BLaER1 (cell line): Measurements from ENCODE around the gene GARIN5B.

Experiments used
- H3K27ac ChIP-seq: shearing (Covaris generic); formaldehyde crosslinking; 2 replicates; pipeline ENCODE4 v1.8.1; 2022
- H3K27me3 ChIP-seq: shearing (Covaris generic); formaldehyde crosslinking; 2 replicates; pipeline ENCODE4 v1.8.1; 2022
- H3K36me3 ChIP-seq: shearing (Covaris generic); formaldehyde crosslinking; 2 replicates; pipeline ENCODE4 v1.8.1; 2022
- H3K4me1 ChIP-seq: shearing (Covaris generic); formaldehyde crosslinking; 2 replicates; pipeline ENCODE4 v1.8.1; 2022
- H3K4me2 ChIP-seq: shearing (Covaris generic); formaldehyde crosslinking; 2 replicates; pipeline ENCODE4 v1.8.1; 2022
- H3K4me3 ChIP-seq: shearing (Covaris generic); formaldehyde crosslinking; 2 replicates; pipeline ENCODE4 v1.8.1; 2022
- H3K9ac ChIP-seq: shearing (Covaris generic); formaldehyde crosslinking; 2 replicates; pipeline ENCODE4 v1.8.1; 2022
- H3K9me3 ChIP-seq: shearing (Covaris generic); formaldehyde crosslinking; 2 replicates; pipeline ENCODE4 v1.8.1; 2022
- H4K20me1 ChIP-seq: shearing (Covaris generic); formaldehyde crosslinking; 2 replicates; pipeline ENCODE4 v1.8.1; 2022
- Cebpa-rat ChIP-seq: shearing (Covaris generic); IDR thresholded peaks from 2 replicates; pipeline ENCODE4 v1.8.1; 2022

GARIN5B gene

GRCh38 chr19:55382522-55383054 is 19.5 kb upstream of the GARIN5B start:
- peak overlapping the region; percentile 96 for H3K27ac ChIP-seq
- TF ChIP-seq Cebpa-rat = no peak

GRCh38 chr19:55382013-55382412 is 19.0 kb upstream of the GARIN5B start:
- Histone ChIP-seq H3K36me3 (peaks cover 7% of the 10 kb centered on the region), H3K4me3 (no peak overlapping the region), H3K27ac (no peak overlapping the region), H3K4me2 (peak overlapping the region; percentile 99), H3K9me3 (no peaks in the 10 kb centered on the region), H3K9ac (no peak overlapping the region), H4K20me1 (peaks cover 12% of the 10 kb centered on the region), H3K27me3 (peaks cover 7% of the 10 kb centered on the region), H3K4me1 (peaks cover 33% of the 10 kb centered on the region)
- TF ChIP-seq Cebpa-rat = no peak

More at GRCh38 chr19:55382522-55383054, 19.5 kb upstream of the GARIN5B start:
- Histone ChIP-seq H3K27me3 (peaks cover 4% of the 10 kb centered on the region), H3K9me3 (no peaks in the 10 kb centered on the region), H3K9ac (peak overlapping the region; percentile 99), H4K20me1 (peaks cover 18% of the 10 kb centered on the region), H3K4me2 (peak overlapping the region; percentile 99), H3K4me3 (peak overlapping the region; percentile 92), H3K36me3 (peaks cover 13% of the 10 kb centered on the region), H3K4me1 (peaks cover 39% of the 10 kb centered on the region)

GRCh38 chr19:55379174-55379573 is 16.1 kb upstream of the GARIN5B start:
- H4K20me1 ChIP-seq = no peaks in the 10 kb centered on the region
- H3K4me3 ChIP-seq = no peak overlapping the region
- peaks cover 25% of the 10 kb centered on the region for H3K27me3 ChIP-seq
- no peak for TF ChIP-seq Cebpa-rat
- H3K9ac ChIP-seq = no peak overlapping the region
- no peak overlapping the region for H3K27ac ChIP-seq
- no peaks in the 10 kb centered on the region for H3K36me3 ChIP-seq
- H3K9me3 ChIP-seq = no peaks in the 10 kb centered on the region
- peaks cover 22% of the 10 kb centered on the region for H3K4me1 ChIP-seq
- no peak overlapping the region for H3K4me2 ChIP-seq

- Histone ChIP-seq H3K27ac (no peak overlapping the region), H3K36me3 (no peaks in the 10 kb centered on the region), H3K4me3 (no peak overlapping the region), H3K9ac (no peak overlapping the region), H3K27me3 (peaks cover 39% of the 10 kb centered on the region), H3K4me2 (no peak overlapping the region), H3K4me1 (peaks cover 16% of the 10 kb centered on the region), H3K9me3 (no peaks in the 10 kb centered on the region), H4K20me1 (peaks cover 4% of the 10 kb centered on the region; the same call in 1 of the 2 replicates)
- TF ChIP-seq Cebpa-rat = no peak
Measured at GRCh38 chr19:55377356-55378131, 14.5 kb upstream of the GARIN5B start.

GRCh38 chr19:55376241-55376933 is 13.3 kb upstream of the GARIN5B start, which contains the start of gene TMEM190:
Gene TMEM190 (plus strand): TSS chr19:55376826. CDS start chr19:55376854, 28 bp downstream.
- no peak for TF ChIP-seq Cebpa-rat
- no peaks in the 10 kb centered on the region for H3K36me3 ChIP-seq
- no peaks in the 10 kb centered on the region for H3K9me3 ChIP-seq
- H3K4me1 ChIP-seq = peaks cover 9% of the 10 kb centered on the region
- H3K4me3 ChIP-seq = no peak within 1 kb of the TSS
- peaks cover 9% of the 10 kb centered on the region; the same call in 1 of the 2 replicates for H4K20me1 ChIP-seq
- H3K27me3 ChIP-seq = peaks cover 50% of the 10 kb centered on the region
- no peak within 1 kb of the TSS for H3K9ac ChIP-seq
- no peak within 1 kb of the TSS for H3K4me2 ChIP-seq
- no peak within 1 kb of the TSS for H3K27ac ChIP-seq

GRCh38 chr19:55373993-55374757 is 11.1 kb upstream of the GARIN5B start:
- Histone ChIP-seq H3K4me1 (peaks cover 16% of the 10 kb centered on the region), H3K36me3 (no peaks in the 10 kb centered on the region), H3K27ac (no peak overlapping the region), H4K20me1 (peaks cover 24% of the 10 kb centered on the region), H3K27me3 (peaks cover 72% of the 10 kb centered on the region), H3K9me3 (no peaks in the 10 kb centered on the region), H3K4me3 (no peak overlapping the region), H3K4me2 (no peak overlapping the region), H3K9ac (no peak overlapping the region)
- TF ChIP-seq Cebpa-rat = no peak

GRCh38 chr19:55373306-55373992 is 10.4 kb upstream of the GARIN5B start:
- peaks cover 79% of the 10 kb centered on the region for H3K27me3 ChIP-seq
- H3K4me3 ChIP-seq = no peak overlapping the region
- no peak overlapping the region for H3K27ac ChIP-seq
- H4K20me1 ChIP-seq = peaks cover 31% of the 10 kb centered on the region
- H3K4me1 ChIP-seq = peaks cover 20% of the 10 kb centered on the region
- no peaks in the 10 kb centered on the region for H3K9me3 ChIP-seq
- TF ChIP-seq Cebpa-rat = no peak
- H3K36me3 ChIP-seq = no peaks in the 10 kb centered on the region
- H3K9ac ChIP-seq = no peak overlapping the region
- no peak overlapping the region for H3K4me2 ChIP-seq

GRCh38 chr19:55372316-55373081 is 9.4 kb upstream of the GARIN5B start:
- Histone ChIP-seq H3K27ac (no peak overlapping the region), H3K27me3 (peaks cover 84% of the 10 kb centered on the region), H3K4me2 (peak overlapping the region; percentile 39), H3K36me3 (no peaks in the 10 kb centered on the region), H3K9me3 (no peaks in the 10 kb centered on the region), H3K4me3 (no peak overlapping the region), H4K20me1 (peaks cover 34% of the 10 kb centered on the region), H3K9ac (no peak overlapping the region), H3K4me1 (peaks cover 20% of the 10 kb centered on the region)
- TF ChIP-seq Cebpa-rat = no peak
